ENCODE data around the gene PURB.

GRCh38 chr7:44917465-44917864, 32.1 kb upstream of the PURB start:
- no peak for TF ChIP-seq CTCF (IDR thresholded peaks at IDR 0.05)
- TF ChIP-seq POLR2A (IDR thresholded peaks at IDR 0.05), result no peak

Data from esophagus squamous epithelium (tissue), 4 donors.